K562 (cell line): ENCODE data around the gene TRMT2A. TPM values are rescaled to one million over a fixed set of nuclear protein-coding genes. Genes with fewer than 3 reads are reported as not detected.

Source experiments
- CEBPG ChIP-seq, 3 experiments: fragments of 200-800 bp in 1 of 3; sonication (Bioruptor generic) in 1 of 3; sonication (generic) in 1 of 3; formaldehyde crosslinking in 1 of 3; IDR thresholded peaks in 2 of 3; conservative IDR thresholded peaks in 1 of 3; 2 replicates each; pipeline versions ENCODE4 v1.6.1 to v1.8.0; 2016 to 2022; ENCODE audit warnings: missing compliant biosample characterization in 2 of 3, missing genetic modification characterization in 2 of 3, mild to moderate bottlenecking in 1 of 3, missing genetic modification reagents in 1 of 3
- E2F4 ChIP-seq: sonication (generic); formaldehyde crosslinking; IDR thresholded peaks from 2 replicates; pipeline ENCODE4 v1.8.0; 2022; ENCODE audit warnings: mild to moderate bottlenecking, low read depth, missing genetic modification reagents
- ERF ChIP-seq: fragments of 450-650 bp; formaldehyde crosslinking; IDR thresholded peaks from 2 replicates; pipeline ENCODE4 v1.4.0; 2020; ENCODE audit warnings: mild to moderate bottlenecking, mixed read lengths
- JUN ChIP-seq, 2 experiments: sonication (generic) in 1 of 2; formaldehyde crosslinking in 1 of 2; IDR thresholded peaks; 2 replicates each; pipeline versions ENCODE4 v1.6.1 to v1.8.0; 2012 to 2022; ENCODE audit warnings: borderline replicate concordance in 2 of 2, mild to moderate bottlenecking in 2 of 2, improper control_type of control experiment in 1 of 2, low read depth in 1 of 2, low read length in 1 of 2, missing genetic modification reagents in 1 of 2
- NCOA4 ChIP-seq: fragments of 450-650 bp; IDR thresholded peaks from 2 replicates; pipeline ENCODE4 v1.6.1; 2018; ENCODE audit warnings: mild to moderate bottlenecking; ENCODE audit not compliant: partially characterized antibody
- NCOA6 ChIP-seq: fragments of 450-650 bp; IDR thresholded peaks from 2 replicates; pipeline ENCODE4 v1.6.1; 2017; ENCODE audit warnings: mild to moderate bottlenecking
- NEUROD1 ChIP-seq: fragments of 150-350 bp; IDR thresholded peaks from 2 replicates; pipeline ENCODE4 v1.6.1; 2014; ENCODE audit warnings: borderline replicate concordance, low read length, low read depth; ENCODE audit not compliant: partially characterized antibody
- WHSC1 ChIP-seq: IDR thresholded peaks from one replicate; pipeline ENCODE4 v1.6.1; 2012; ENCODE audit warnings: low read length, control low read depth, inconsistent platforms
- YY1 ChIP-seq, 3 experiments: IDR thresholded peaks; 2 replicates each; pipeline ENCODE4 v1.6.1; 2011; ENCODE audit warnings: low read length in 2 of 3, mild to moderate bottlenecking in 2 of 3, moderate library complexity in 2 of 3, borderline replicate concordance in 1 of 3, control low read depth in 1 of 3, low read depth in 1 of 3; ENCODE audit not compliant: insufficient read depth in 3 of 3, insufficient replicate concordance in 2 of 3, control insufficient read depth in 1 of 3, insufficient read length in 1 of 3; ENCODE audit errors: extremely low read depth in 1 of 3
- ZBTB9 ChIP-seq: fragments of 450-650 bp; formaldehyde crosslinking; IDR thresholded peaks from 2 replicates; pipeline ENCODE4 v1.4.0; 2020; ENCODE audit warnings: mild to moderate bottlenecking, moderate library complexity
- ZNF224 ChIP-seq: sonication (generic); formaldehyde crosslinking; IDR thresholded peaks from 2 replicates; pipeline ENCODE4 v1.8.0; 2022; ENCODE audit warnings: mild to moderate bottlenecking, missing genetic modification reagents
- ZNF23 ChIP-seq: fragments of 250-450 bp; sonication (Bioruptor Pico); IDR thresholded peaks from 2 replicates; pipeline ENCODE4 v1.4.0; 2020; ENCODE audit warnings: mild to moderate bottlenecking
- ZNF444 ChIP-seq: fragments of 250-450 bp; sonication (Bioruptor Pico); IDR thresholded peaks from 2 replicates; pipeline ENCODE4 v1.4.0; 2020; ENCODE audit warnings: mild to moderate bottlenecking, moderate library complexity
- polyA plus RNA-seq, 8 experiments: library from polyadenylated mRNA; depleted of rRNA in 4 of 8; stranded (reverse) in 5 of 8; unstranded in 3 of 8; fragments of >200 nt; fragmentation: Nextera tagmentation in 2 of 8; fragmentation: Illumina TruSeq in 1 of 8; extraction: Ambion mirVana in 2 of 8; extraction: Trizol in 1 of 8; gene quantifications; 2 replicates each; pipeline versions ENCODE4 v1.2.1 to v1.2.3, GENCODE V29; 2011 to 2014; ENCODE audit warnings: inconsistent platforms in 1 of 8, missing spikeins in 1 of 8
- total RNA-seq, 7 experiments: library from RNA; depleted of rRNA in 6 of 7; stranded (reverse); fragments of >200 nt in 6 of 7; fragmentation: Illumina TruSeq in 2 of 7; extraction: Trizol in 2 of 7; gene quantifications; 2 replicates each; pipeline versions ENCODE4 v1.2.1 to v1.2.3, GENCODE V29; 2011 to 2021; ENCODE audit warnings: low replicate concordance in 1 of 7
- TF ChIP-seq, protein P1 (sequence below): fragments of 250-450 bp; sonication (Bioruptor Pico); IDR thresholded peaks from 2 replicates; pipeline ENCODE4 v1.5.0; 2021; ENCODE audit warnings: mild to moderate bottlenecking, moderate library complexity
- TF ChIP-seq, protein P2 (sequence below): IDR thresholded peaks from 3 replicates; pipeline ENCODE4 v1.6.1; 2011; ENCODE audit warnings: borderline replicate concordance, mild to moderate bottlenecking, moderate library complexity; ENCODE audit not compliant: insufficient read length; ENCODE audit errors: extremely low read depth

TRMT2A gene
- total and polyA plus RNA-seq, 9 of the 15 experiments (the other 6 are each of a cell fraction or from before 2014, with no cell fraction given): 1.6 to 265 (median 140) TPM

DNA sequence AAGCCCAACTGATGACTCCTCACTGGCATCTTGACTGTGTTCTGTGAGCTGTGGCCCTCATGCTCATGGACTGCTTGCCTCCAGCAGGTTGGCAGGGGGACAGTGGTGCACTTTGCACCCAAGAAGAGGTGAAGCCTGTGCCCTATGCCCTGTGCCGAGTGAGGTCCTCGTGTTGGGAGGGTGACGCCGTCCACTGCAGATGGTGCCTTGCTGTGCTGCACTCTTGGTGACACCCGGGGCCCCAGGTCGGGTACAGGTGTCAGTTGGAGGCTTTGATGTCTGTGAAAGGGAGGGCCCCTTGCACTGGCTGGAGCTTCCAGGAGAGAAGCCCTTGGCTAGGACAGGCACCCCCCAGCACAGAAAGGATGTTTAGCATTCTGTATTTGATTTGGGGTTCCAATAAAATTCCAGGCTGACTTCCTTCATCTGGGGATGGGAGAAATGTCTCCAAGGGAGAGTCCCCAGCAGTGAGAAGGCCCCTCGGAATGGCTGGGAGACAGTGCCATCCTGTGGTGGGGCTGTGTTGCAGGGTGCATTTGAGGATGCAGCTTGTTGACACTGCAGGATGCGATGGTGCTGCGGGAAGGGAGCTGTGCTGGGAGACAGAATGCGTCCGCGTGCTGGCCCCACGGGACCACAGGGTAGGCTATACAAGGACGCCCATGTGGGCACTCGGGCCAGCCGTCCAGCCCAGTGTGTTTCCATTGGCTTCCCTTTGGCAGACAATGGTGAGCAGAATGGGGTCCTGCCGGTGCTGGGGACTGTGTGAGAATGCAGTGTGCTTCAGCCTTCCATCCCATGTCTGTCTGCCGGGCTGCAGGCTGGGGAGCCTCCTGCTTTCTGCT lies 12.1 kb upstream of the TRMT2A start (continued):
- TF ChIP-seq CEBPG (CRISPR knock-in tag; IDR thresholded peaks at IDR 0.05) (no peak), CEBPG (tag; conservative IDR thresholded peaks at IDR 0.05 in 1 of 2, IDR thresholded peaks at IDR 0.05 in 1 of 2) (no peak), NCOA4 (no peak), ERF (peak; percentile 66), E2F4 (CRISPR knock-in tag) (no peak), NEUROD1 (peak; percentile 42), ZNF23 (CRISPR knock-in tag) (no peak), ZNF224 (CRISPR knock-in tag) (no peak), NCOA6 (no peak), JUN (IDR thresholded peaks at IDR 0.05; ENCODE audit: borderline replicate concordance, low read depth, low read length) (peak; percentile 83; the same call in 1 of the 2 replicates), JUN (CRISPR knock-in tag; IDR thresholded peaks at IDR 0.05; ENCODE audit: borderline replicate concordance) (no peak), ZNF444 (0 out of 2 replicates have a peak, but pooled peaks have one; percentile 42), WHSC1 (no peak), YY1 (IDR thresholded peaks at IDR 0.05; ENCODE audit: borderline replicate concordance in 1 of 3, control insufficient read depth in 1 of 3, extremely low read depth in 1 of 3, insufficient read depth in 3 of 3, insufficient read length in 1 of 3, insufficient replicate concordance in 2 of 3, low read depth in 1 of 3, low read length in 2 of 3) (peak in 2 of 3 experiments; percentile 12 to 37), ZBTB9 (CRISPR knock-in tag) (0 out of 2 replicates have a peak, but pooled peaks have one; percentile 53)
- TF ChIP-seq, protein P1, sequence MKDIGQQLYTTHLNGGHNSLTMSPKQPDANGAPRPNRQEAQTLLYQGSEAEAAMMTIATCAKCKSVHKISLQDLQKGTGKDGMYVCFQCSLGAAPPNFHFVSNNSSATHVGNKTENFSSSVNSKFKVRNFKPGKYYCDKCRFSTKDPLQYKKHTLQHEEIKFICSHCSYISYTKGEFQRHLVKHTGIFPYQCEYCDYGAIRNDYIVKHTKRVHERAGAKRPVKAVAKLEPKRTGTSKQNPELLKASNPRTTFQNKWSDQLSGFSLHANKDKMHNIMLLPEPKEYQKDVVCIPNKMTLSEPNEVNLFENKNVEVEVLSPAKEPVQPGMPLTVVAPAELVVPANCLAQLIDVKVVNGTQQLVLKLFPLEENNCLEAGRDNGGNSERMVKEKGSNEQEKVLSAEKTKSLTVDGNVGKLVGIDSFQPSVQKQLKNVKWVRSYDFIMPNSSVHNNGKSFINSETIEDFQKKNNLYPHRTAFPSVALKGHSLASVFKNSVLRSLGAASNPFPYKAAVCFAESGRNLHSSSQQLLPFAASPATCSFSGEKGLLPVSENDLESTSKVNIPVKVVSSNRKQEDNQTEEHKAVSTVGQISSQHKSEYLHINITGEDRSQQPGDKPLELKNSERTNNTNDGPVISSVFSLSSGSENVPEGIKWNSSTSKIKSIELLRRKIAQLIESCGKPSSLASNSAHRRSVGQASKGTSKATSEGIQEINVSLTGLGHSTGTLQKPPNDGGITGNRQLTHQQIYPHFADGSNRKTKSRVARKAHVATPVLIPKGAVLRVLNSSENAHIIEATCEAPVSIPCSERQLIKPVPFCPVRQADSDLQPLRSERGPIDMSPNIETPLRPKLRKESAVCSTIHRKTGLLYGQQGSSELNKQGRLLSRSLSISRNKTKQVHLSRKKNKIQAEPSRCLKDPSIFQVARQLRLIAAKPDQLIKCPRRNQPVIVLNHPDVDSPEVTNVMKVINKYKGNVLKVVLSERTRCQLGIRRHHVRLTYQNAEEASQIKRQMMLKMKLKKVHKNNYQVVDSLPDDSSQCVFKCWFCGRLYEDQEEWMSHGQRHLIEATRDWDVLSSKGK (CRISPR knock-in tag): no peak
- TF ChIP-seq, protein P2, sequence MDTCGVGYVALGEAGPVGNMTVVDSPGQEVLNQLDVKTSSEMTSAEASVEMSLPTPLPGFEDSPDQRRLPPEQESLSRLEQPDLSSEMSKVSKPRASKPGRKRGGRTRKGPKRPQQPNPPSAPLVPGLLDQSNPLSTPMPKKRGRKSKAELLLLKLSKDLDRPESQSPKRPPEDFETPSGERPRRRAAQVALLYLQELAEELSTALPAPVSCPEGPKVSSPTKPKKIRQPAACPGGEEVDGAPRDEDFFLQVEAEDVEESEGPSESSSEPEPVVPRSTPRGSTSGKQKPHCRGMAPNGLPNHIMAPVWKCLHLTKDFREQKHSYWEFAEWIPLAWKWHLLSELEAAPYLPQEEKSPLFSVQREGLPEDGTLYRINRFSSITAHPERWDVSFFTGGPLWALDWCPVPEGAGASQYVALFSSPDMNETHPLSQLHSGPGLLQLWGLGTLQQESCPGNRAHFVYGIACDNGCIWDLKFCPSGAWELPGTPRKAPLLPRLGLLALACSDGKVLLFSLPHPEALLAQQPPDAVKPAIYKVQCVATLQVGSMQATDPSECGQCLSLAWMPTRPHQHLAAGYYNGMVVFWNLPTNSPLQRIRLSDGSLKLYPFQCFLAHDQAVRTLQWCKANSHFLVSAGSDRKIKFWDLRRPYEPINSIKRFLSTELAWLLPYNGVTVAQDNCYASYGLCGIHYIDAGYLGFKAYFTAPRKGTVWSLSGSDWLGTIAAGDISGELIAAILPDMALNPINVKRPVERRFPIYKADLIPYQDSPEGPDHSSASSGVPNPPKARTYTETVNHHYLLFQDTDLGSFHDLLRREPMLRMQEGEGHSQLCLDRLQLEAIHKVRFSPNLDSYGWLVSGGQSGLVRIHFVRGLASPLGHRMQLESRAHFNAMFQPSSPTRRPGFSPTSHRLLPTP: no peak
